ELF-1 (cell line): ENCODE data around the gene SMG5.
A peak's percentile ranks its signal among the peaks of the same experiment; 100 is the strongest.

Experiments used
- DNase-seq: peaks from one replicate; pipeline ENCODE4 v3.0.0-alpha.2; 2016; ENCODE audit warnings: low read depth, low spot score

The SMG5 gene

GRCh38 chr1:156281281-156281680 is 1.3 kb downstream of the SMG5 start:
- peak; percentile 25 for DNase-seq

DNA sequence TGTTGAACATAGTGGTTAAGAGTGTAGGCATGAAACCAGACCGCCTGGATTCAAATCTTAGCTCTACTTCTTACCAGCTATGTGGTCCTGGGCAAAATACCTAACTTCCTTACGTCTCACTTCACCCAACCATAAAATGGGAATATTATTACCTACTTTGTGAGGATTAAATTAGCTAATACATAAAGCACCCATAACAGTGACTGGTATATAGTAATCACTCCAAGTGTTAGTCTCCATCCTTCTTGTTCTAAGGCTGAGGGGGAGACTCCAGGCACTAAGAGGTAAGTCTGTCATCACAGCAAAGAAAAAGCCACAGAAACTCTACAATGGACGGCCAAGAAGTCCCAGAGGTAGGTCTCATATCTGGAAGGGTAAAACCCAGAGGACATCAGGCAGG is 2.8 kb downstream of the SMG5 start:
- DNase-seq, result no peak

- DNase-seq, result no peak
Measured at GRCh38 chr1:156276966-156277381, 5.7 kb downstream of the SMG5 start.

DNA sequence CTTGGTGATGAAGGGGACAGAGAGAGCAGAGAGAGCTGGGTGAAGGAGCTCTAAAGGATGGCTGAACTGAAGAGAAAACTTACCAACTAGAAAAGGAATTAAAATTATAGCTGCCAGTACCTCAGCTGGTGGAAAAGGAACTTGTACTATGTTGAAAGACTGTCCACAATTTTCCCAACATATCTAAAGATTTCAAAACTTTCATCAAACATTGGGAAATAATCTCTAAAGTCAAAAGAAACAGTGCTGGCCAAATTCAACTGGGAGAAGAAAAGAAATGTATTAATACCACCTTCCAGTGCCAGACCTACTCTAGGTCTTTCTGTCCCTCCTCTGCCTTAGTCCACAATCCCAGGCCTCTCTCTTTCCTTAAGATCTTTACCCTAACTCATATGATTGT is 6.1 kb downstream of the SMG5 start:
- DNase-seq, result no peak

DNA sequence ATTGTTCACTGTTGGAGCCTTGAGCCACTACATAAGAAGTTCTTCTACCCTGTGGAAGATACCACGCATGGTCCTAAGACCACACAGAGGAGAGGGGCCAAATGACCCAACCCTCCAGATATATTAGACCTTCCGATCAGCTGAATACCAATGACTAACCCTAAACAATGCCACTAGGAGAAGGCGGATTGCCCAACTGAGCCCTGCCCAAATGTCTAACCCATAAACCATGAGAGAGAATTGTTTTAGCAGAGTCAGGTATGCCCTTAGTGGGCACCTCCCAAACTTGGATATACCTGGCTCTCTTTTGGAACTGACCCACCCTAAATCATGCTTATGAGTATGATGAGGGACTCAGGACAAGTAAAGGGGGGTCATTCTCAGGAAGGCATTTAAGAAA is 12.3 kb downstream of the SMG5 start:
- DNase-seq, result no peak

DNA sequence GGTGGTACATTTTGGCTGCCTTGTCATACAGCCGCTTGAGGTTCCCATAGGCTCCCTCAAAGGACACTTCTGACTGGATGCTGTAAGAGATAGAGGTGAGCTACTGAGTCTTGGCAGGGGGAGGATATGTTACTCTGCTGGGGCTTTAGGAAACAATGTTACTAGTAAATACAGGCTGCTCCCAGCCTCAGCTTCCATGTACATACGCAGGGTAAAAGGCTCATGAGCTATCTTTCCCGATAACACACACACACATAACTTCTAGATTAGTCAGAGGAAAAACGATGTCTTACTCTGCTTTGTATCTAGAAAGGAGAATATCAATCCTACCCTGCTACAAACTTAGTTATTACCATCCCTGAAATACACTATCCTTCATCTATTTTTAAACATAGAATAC is 14.3 kb downstream of the SMG5 start:
- no peak for DNase-seq

GRCh38 chr1:156266051-156266450 is 16.6 kb downstream of the SMG5 start:
- no peak for DNase-seq

DNA sequence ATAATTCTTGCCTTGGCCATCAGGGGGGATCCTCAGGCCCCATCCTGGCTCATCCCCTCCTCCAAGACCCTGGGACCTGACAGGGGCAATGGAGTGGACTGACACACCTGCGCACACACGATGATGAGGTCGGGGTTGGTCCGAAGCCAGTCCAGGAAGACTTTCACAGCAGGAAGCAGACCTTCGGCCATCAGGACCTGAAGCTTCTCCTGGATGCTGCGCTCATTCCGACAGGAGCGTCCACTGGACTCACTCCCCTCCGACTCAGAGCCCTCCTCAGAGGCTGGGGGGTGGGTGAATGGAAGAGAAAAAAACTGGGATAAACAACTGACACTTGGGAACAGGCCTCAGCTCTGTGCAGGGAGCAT is 19.4 kb downstream of the SMG5 start:
- DNase-seq, result no peak

GRCh38 chr1:156262461-156263287 is 20.0 kb downstream of the SMG5 start:
- DNase-seq, result no peak

GRCh38 chr1:156260896-156261295 is 21.7 kb downstream of the SMG5 start:
- DNase-seq, result no peak

DNA sequence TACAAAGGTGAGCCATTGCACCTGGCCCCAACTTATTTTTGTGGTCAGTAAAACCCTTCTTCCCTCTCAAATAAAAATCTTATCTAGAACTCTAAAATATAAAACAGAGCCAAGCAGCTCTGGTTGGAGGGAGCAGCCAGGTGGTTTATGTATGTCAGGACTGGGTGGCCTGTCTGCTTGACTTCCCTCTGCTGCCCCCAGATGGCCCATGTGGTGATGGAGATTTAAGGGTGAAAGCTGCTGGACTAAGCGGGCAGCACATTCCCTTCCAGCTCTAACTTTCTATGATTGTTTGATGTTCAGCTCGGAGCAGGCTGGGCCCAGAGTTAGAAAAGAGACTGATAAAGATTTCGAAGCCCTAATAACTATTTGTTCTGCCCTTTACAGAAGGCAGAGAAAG is 22.8 kb downstream of the SMG5 start:
- DNase-seq, result no peak

- DNase-seq, result no peak
Measured at GRCh38 chr1:156258859-156259258, 23.8 kb downstream of the SMG5 start.

GRCh38 chr1:156257711-156258110 is 24.9 kb downstream of the SMG5 start:
- DNase-seq, result no peak

DNA sequence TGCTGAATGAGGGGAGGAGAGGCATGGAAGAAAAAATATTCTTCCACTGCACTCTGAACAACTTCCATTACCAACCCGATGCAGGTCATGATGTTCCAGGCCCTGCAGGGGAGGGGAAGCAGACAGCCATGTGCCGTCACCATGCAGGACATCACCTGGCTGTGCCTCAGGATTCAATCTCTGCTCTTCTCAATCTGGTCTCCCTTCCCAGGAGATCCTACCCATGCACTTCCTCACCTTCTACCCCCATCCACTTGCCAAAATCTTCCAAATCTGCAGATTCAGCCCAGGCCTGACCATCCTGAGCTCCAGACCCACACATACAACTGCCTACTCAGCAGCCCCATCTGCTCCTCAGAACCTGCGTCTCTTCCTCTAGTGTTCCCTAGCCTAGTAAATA is 29.0 kb downstream of the SMG5 start:
- no peak for DNase-seq

GRCh38 chr1:156251527-156251926 is 31.1 kb downstream of the SMG5 start:
- peak; percentile 62 for DNase-seq

DNA sequence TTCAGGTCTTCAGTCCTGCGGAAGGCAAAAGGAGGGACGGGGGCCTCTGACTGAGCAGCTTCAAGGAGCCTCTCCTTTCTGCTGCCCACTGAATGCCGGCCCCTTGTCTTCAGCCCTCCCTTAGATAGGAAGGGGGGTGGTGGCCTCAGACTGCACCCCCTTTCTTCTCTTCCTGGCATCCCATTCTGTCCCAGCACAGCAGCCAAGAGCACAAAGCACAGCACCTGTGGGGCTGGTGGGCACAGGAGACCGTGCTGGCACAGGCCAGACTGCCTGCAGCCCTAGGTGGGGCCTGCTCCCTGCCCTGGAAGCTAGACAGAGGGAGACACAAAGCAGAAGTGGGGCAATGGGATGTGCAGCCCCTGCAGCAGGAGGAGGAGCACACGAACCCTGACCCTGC is 33.0 kb downstream of the SMG5 start:
- no peak for DNase-seq

DNA sequence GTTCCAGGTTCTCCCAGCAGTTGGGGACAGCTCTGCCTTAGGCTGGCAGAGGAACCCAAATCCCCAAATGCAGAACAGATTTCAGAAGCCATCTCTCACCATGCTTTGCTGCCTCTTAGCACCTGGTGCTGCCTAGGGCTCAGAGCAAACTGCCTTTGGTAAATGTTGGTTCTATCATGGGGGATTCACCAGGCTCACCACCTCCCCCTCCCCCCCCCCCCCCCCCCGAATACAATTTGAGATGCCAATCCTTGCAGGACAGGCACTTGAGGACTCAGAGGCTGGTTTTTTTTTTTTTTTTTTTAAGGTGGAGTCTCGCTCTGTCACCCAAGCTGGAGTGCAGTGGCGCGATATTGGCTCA is 34.3 kb downstream of the SMG5 start:
- DNase-seq, result no peak

GRCh38 chr1:156247460-156248322 is 34.9 kb downstream of the SMG5 start, which contains the start of gene PAQR6:
Gene PAQR6 (minus strand): TSS chr1:156248056. CDS start chr1:156246731, 1,325 bp downstream.
- no peak for DNase-seq

- no peak for DNase-seq
Measured at GRCh38 chr1:156246781-156247459, 35.7 kb downstream of the SMG5 start.

DNA sequence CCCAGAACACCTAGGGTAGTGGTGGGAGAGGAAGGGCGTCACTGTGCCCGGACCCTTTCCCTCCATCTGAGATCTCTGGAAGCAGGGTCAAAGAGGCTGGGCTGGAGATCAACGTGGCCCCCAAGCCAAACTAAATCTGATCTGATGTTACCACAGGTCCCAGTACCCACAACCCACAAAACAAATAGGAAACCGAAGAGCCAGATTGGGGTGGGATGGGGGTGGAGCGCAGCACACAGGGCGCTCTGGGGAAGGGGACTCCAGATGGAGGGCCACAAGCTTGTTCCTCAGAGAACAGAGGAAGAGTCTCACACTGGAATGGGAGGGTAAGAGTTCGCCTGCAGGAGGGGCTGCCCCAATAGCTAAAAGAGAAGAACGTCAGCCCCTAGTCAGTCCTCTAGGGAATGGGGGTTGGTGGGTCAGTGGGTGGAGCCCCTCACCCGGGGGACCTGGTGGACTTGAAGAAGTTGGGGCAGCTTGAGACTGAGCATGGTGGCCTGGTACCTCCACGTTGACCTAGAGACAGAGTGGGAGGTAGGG is 36.3 kb downstream of the SMG5 start:
- no peak for DNase-seq

DNA sequence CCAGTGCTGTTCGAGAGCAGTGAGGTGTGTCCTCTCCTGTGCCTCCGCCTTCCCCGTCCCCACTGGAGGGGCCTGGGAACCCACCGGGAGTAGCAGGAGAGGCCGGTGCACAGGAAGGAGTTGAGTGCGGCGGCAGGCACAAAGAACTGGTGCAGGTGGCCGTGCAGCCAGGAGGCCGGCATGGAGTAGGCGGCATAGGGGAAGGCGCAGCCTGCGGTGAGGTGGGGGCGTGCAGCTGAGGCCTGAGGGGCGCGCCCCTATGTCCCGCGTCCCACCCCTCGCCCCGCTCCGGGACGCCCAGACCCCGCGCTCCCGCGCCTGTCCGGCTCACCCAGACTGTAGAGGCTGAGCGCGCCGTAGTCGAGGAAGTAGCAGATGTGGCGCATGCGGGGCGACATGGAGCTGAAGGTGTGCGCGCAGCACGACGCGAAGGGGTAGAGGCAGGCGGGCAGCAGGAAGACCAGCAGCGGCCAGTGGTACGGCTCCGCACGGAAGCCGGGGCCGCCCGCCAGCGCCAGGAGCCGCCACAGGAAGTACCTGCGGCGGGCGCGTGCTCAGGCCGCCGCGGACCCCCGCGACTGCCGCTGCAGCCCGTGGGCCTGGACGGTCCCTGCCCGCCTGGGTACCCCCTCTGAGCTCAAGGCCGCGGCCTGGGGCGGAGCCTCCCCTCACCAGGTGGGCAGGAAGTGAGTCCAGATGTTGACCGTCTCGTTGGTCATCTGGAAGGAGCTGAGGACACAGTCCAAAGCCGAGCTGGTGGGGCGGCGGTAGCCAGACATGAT is 37.0 kb downstream of the SMG5 start:
- DNase-seq, result peak; percentile 62
